ENCODE results near the gene APC.

APC gene

DNA sequence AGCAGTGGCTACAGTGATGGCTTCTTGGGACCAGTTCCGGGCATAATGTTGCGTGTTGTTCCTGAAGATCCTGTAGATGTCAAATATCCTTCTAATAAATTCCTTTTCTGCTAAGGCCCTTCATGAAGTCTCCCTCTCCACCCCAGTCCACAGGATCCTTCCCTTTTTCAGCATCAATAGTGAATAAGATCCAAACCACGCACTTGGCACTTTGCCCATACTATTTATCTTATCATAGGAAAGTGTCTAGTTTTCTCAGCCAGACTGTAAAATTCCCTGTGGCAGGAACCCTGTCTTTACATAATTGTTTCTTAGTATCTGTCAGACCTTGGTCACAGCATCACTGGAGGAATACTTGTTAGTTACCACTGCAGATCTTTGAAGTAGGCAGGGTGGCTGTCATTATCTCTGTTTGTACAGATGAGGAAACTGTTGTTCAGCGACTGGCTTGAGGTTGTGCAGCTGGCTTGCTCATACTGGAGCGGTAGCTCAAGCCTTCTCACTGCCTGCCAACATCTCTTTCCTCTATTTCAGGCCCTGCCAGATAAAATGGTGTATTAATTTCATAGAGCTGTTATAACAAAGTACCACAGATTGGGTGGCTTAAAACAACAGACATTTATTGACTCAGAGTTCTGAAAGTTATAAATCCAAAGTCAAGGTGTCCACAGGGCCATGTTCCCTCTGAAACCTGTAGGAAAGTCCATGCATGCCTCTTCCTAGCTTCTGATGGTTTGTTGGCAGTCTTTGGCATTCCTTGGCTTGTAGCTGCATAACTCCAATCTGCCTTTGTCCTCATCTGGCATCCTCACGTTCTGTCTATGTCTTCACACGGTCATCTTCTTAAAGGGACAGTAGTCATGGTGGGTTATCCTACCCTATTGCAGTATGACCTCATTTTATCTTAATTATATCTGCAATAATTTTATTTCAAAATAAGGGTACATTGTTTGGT lies 33.5 kb upstream of the APC start:
- ChIA-PET POLR2A (no interaction called here), CTCF (no interaction called here)
- no peak for DNase-seq (ENCODE audit: extremely low spot score)
- no peak for TF ChIP-seq LEF1 (IDR thresholded peaks at IDR 0.05; ENCODE audit: borderline replicate concordance)
- TF ChIP-seq FOXM1 (IDR thresholded peaks at IDR 0.05; ENCODE audit: borderline replicate concordance): no peak
- TF ChIP-seq ELF4 (IDR thresholded peaks at IDR 0.05): no peak
- TF ChIP-seq TARDBP (IDR thresholded peaks at IDR 0.05): no peak
- no peak for TF ChIP-seq CTBP1 (IDR thresholded peaks at IDR 0.05; ENCODE audit: borderline replicate concordance)
- TF ChIP-seq NFRKB (IDR thresholded peaks at IDR 0.05): no peak
- no peak for TF ChIP-seq ZNF384 (IDR thresholded peaks at IDR 0.05)
- TF ChIP-seq BHLHE40 (IDR thresholded peaks at IDR 0.05; ENCODE audit: borderline replicate concordance): no peak
- no peak for TF ChIP-seq L3MBTL2 (conservative IDR thresholded peaks at IDR 0.05)
- no peak for TF ChIP-seq SUZ12 (IDR thresholded peaks at IDR 0.05)

DNA sequence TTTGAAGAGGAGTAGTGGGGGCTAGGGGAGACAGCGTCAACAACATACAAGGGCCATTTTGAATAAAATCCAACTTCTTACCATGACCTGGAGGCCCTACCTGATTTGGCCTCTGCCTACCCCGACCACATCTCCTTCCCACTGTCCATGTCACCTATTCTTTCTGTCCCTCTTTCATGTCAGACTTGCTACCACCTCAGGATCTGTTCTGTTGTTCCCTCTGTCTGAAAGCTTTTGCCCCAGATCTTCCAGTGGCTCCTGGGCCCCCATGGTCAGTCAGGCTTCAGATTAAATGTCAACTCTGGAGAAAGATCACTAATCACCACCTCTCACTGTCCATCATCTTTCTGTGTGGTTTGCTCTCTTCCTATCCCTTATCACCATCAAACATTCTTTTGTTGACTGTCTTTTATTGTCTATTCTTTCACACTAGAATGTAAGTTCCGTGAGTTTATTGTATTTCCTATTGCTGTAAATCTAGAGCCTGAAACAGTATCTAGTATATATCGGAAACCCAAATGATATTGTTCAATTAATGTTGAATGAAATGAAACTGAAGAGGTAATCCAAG lies 31.2 kb upstream of the APC start:
- POLR2A ChIA-PET: interaction anchor here (0.6 to 4.2 kb wide), 8 partner anchors 11 to 71 kb away, joined by 3 to 13 read pairs (median 5); partner anchors contain the start of gene APC
- TF ChIP-seq ARNT (IDR thresholded peaks at IDR 0.05) (no peak), FOXA1 (IDR thresholded peaks at IDR 0.05) (no peak), BHLHE40 (IDR thresholded peaks at IDR 0.05; ENCODE audit: borderline replicate concordance) (no peak), ZNF384 (IDR thresholded peaks at IDR 0.05) (no peak), FOXM1 (IDR thresholded peaks at IDR 0.05; ENCODE audit: borderline replicate concordance) (no peak), HDGF (IDR thresholded peaks at IDR 0.05; ENCODE audit: borderline replicate concordance) (no peak), FOXK2 (IDR thresholded peaks at IDR 0.05) (no peak), LEF1 (IDR thresholded peaks at IDR 0.05; ENCODE audit: borderline replicate concordance) (no peak), NFRKB (IDR thresholded peaks at IDR 0.05) (no peak), SP1 (IDR thresholded peaks at IDR 0.05) (no peak), ELF4 (IDR thresholded peaks at IDR 0.05) (no peak), CTBP1 (IDR thresholded peaks at IDR 0.05; ENCODE audit: borderline replicate concordance) (no peak), SUZ12 (IDR thresholded peaks at IDR 0.05) (no peak), TARDBP (IDR thresholded peaks at IDR 0.05) (no peak), L3MBTL2 (conservative IDR thresholded peaks at IDR 0.05) (no peak)
- TF ChIP-seq, protein P1, sequence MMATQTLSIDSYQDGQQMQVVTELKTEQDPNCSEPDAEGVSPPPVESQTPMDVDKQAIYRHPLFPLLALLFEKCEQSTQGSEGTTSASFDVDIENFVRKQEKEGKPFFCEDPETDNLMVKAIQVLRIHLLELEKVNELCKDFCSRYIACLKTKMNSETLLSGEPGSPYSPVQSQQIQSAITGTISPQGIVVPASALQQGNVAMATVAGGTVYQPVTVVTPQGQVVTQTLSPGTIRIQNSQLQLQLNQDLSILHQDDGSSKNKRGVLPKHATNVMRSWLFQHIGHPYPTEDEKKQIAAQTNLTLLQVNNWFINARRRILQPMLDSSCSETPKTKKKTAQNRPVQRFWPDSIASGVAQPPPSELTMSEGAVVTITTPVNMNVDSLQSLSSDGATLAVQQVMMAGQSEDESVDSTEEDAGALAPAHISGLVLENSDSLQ (IDR thresholded peaks at IDR 0.05): no peak
- CTCF ChIA-PET: no interaction called here
- no peak for DNase-seq (ENCODE audit: extremely low spot score)

DNA sequence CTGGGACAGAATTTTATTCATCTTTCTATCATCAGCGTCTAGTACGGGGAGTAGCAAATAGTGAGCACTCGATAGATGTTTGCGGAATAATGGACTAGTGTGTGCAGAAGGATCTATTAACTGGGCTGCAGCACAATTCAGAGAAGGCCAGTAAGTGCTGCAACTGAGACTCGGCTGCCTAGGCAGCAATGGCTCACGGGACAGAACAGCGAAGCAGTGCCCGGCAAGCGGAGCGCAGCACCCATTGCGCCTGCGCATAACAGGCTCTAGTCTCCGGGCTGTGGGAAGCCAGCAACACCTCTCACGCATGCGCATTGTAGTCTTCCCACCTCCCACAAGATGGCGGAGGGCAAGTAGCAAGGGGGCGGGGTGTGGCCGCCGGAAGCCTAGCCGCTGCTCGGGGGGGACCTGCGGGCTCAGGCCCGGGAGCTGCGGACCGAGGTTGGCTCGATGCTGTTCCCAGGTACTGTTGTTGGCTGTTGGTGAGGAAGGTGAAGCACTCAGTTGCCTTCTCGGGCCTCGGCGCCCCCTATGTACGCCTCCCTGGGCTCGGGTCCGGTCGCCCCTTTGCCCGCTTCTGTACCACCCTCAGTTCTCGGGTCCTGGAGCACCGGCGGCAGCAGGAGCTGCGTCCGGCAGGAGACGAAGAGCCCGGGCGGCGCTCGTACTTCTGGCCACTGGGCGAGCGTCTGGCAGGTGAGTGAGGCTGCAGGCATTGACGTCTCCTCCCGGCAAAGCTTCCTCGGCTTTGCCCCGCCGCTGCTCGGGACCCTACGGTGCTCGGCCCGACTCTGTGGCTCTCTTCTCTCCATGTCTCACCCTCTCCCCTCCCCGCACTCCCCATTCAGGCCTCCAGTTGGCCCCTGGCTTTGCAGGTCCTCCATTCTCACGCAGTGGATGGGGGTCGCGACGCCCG lies 30.2 kb upstream of the APC start:
- TF ChIP-seq ELF4 (IDR thresholded peaks at IDR 0.05) (peak; percentile 12; the same call in 1 of the 2 replicates), FOXA1 (IDR thresholded peaks at IDR 0.05) (no peak), L3MBTL2 (conservative IDR thresholded peaks at IDR 0.05) (peak; percentile 60)
- ChIA-PET CTCF (interaction anchor here (0.7 kb wide), 1 partner anchor 50 kb away, joined by 3 read pairs; no protein-coding TSS in a partner anchor), POLR2A (interaction anchor here (0.8 to 4.2 kb wide), 18 partner anchors 10 to 269 kb away, joined by 3 to 13 read pairs (median 4); partner anchors contain the start of genes APC, DCP2 and SRP19)
- DNase-seq (ENCODE audit: extremely low spot score): peak; percentile 99

DNA sequence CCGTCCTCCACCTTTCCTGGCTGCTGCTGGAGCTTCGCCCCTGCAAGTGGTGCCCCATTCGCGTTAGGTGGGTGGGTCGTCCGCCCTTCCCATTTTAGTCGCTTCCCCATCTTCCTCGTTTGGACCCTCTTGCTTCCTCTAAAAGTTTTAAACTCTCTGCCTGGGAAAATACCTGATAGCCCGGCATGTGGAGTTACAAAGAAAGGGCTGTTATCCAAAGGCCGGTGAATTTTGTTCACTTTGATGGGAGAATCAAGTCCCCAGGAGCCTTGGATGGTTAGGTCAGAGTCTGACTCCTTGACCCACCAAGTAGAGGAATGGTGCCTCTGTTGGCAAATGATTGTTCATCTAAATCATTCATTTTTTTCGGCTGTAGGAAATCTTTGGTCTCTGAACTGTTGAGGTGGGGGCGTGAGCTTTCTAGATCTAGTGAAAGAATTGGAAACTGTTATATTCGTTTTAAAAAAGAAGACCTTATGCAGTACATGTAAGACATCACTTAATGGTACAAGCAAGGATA lies 29.5 kb upstream of the APC start:
- DNase-seq (ENCODE audit: extremely low spot score): no peak
- POLR2A ChIA-PET: interaction anchor here (0.8 to 4.2 kb wide), 16 partner anchors 10 to 268 kb away, joined by 3 to 13 read pairs (median 4); partner anchors contain the start of genes APC, DCP2 and SRP19

DNA sequence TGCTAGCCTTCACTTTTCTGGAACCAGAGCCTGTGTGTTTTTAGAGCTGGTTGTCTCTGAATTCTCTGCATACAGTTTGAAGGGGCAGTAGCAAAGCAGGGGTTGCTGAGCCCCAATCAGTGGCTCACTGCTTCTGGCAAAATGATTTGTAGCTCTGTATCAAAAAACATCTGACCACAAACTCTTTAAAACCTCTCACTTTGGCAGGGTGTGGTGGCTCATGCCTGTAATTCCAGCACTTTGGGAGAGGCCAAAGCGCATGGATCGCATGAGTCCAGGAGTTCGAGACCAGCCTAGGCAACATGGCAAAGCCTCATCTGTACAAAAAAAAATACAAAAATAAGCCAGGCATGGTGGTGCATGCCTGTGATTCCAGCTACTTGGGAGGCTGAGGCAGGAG lies 28.3 kb upstream of the APC start:
- DNase-seq (ENCODE audit: extremely low spot score): no peak
- CTCF ChIA-PET: interaction anchor here (0.6 kb wide), 1 partner anchor 9 kb away, joined by 3 read pairs; no protein-coding TSS in a partner anchor
- TF ChIP-seq HDGF (IDR thresholded peaks at IDR 0.05; ENCODE audit: borderline replicate concordance) (no peak), TARDBP (IDR thresholded peaks at IDR 0.05) (no peak), FOXM1 (IDR thresholded peaks at IDR 0.05; ENCODE audit: borderline replicate concordance) (no peak), ELF4 (IDR thresholded peaks at IDR 0.05) (no peak), FOXA1 (IDR thresholded peaks at IDR 0.05) (no peak), FOXK2 (IDR thresholded peaks at IDR 0.05) (no peak), ARNT (IDR thresholded peaks at IDR 0.05) (no peak), LEF1 (IDR thresholded peaks at IDR 0.05; ENCODE audit: borderline replicate concordance) (no peak), NFRKB (IDR thresholded peaks at IDR 0.05) (no peak), SP1 (IDR thresholded peaks at IDR 0.05) (no peak), L3MBTL2 (conservative IDR thresholded peaks at IDR 0.05) (no peak), CTBP1 (IDR thresholded peaks at IDR 0.05; ENCODE audit: borderline replicate concordance) (no peak)
- TF ChIP-seq, protein P1 (IDR thresholded peaks at IDR 0.05): no peak
- POLR2A ChIA-PET: interaction anchor here (2.2 to 4.2 kb wide), 2 partner anchors 28 to 267 kb away, joined by 5 to 13 read pairs; partner anchors contain the start of genes APC and DCP2

More for the DNA sequence above, 29.5 kb upstream of the APC start:
- TF ChIP-seq LEF1 (IDR thresholded peaks at IDR 0.05; ENCODE audit: borderline replicate concordance) (no peak), L3MBTL2 (conservative IDR thresholded peaks at IDR 0.05) (peak; percentile 33; the same call in 1 of the 2 replicates)
- CTCF ChIA-PET: interaction anchor here (0.7 kb wide), 1 partner anchor 50 kb away, joined by 3 read pairs; no protein-coding TSS in a partner anchor

Measured in HEK293T (cell line).